A549 (cell line): Measurements from ENCODE around the gene NTF3. TPM values are rescaled to one million over a fixed set of nuclear protein-coding genes. Genes with fewer than 3 reads are reported as not detected.

ENCODE experiments used
- ATAC-seq, 2 experiments: fragments of 200-7000 bp in 1 of 2; fragments of >200 bp in 1 of 2; cut with Nextera tagmentation in 1 of 2; cut with Tn5 transposase in 1 of 2; 3 replicates each; pipeline versions ENCODE4 v1.8.0 to v1.9.1; 2018 to 2020; ENCODE audit warnings: mild to moderate bottlenecking in 1 of 2, moderate library complexity in 1 of 2
- CTCF ChIA-PET: fragments of 300-600 bp; sonication (Branson Sonifier 250); formaldehyde crosslinking; extraction: SDS; loops from one replicate; lab custom pipeline; 2021; ENCODE audit warnings: antibody characterized with exemption, inconsistent platforms; lab: Yijun Ruan, JAX
- POLR2A ChIA-PET: fragments of 350-600 bp; formaldehyde crosslinking; extraction: SDS; loops from one replicate; lab custom pipeline; 2021; ENCODE audit warnings: antibody characterized with exemption, inconsistent platforms; lab: Yijun Ruan, JAX
- DNase-seq, 2 experiments: peaks; one replicate each; pipeline versions ENCODE4 v3.0.0 to v3.0.0-alpha.2; 2011 to 2016; ENCODE audit warnings: low read depth in 1 of 2, low spot score in 1 of 2
- FAIRE-seq: peaks from 2 replicates; lab custom pipeline; 2011; peaks lifted over from hg19 to GRCh38; lab: Jason Lieb, UNC
- H3K27ac ChIP-seq, 2 experiments: fragments of >200 bp; sonication (Bioruptor Twin); formaldehyde crosslinking; 3 replicates each; pipeline ENCODE4 v1.5.1; 2016 to 2017
- H3K4me1 ChIP-seq: fragments of >200 bp; sonication (Bioruptor Twin); formaldehyde crosslinking; 3 replicates; pipeline ENCODE4 v1.6.1; 2016
- H3K4me2 ChIP-seq: fragments of >200 bp; sonication (Bioruptor Twin); formaldehyde crosslinking; 3 replicates; pipeline ENCODE4 v1.6.1; 2016
- H3K4me3 ChIP-seq: fragments of >200 bp; sonication (Bioruptor Twin); formaldehyde crosslinking; 3 replicates; pipeline ENCODE4 v1.5.1; 2016
- H3K9me3 ChIP-seq: fragments of >200 bp; sonication (Bioruptor Twin); formaldehyde crosslinking; 3 replicates; pipeline ENCODE4 v1.6.1; 2016
- CBX8 ChIP-seq: fragments of 200-600 bp; sonication (generic); IDR thresholded peaks from 2 replicates; pipeline ENCODE4 v1.6.1; 2016
- FOSL2 ChIP-seq, 2 experiments: fragments of 450-650 bp in 1 of 2; fragments of >200 bp in 1 of 2; sonication (Bioruptor Twin) in 1 of 2; formaldehyde crosslinking; IDR thresholded peaks; 2 replicates each; pipeline versions ENCODE4 v1.5.0 to v1.6.1; 2016 to 2020; ENCODE audit warnings: mild to moderate bottlenecking in 1 of 2, moderate library complexity in 1 of 2
- GATA3 ChIP-seq: IDR thresholded peaks from 2 replicates; pipeline ENCODE4 v1.6.1; 2012; ENCODE audit warnings: borderline replicate concordance
- HDAC2 ChIP-seq: fragments of 200-600 bp; sonication (generic); IDR thresholded peaks from 2 replicates; pipeline ENCODE4 v1.6.1; 2016
- MAFK ChIP-seq: fragments of 450-650 bp; IDR thresholded peaks from 2 replicates; pipeline ENCODE4 v1.6.1; 2014; ENCODE audit not compliant: partially characterized antibody
- MAX ChIP-seq: IDR thresholded peaks from 2 replicates; pipeline ENCODE4 v1.6.1; 2012
- NPAS2 ChIP-seq: fragments of 250-450 bp; sonication (Bioruptor Pico); IDR thresholded peaks from 2 replicates; pipeline ENCODE4 v1.8.0; 2022; ENCODE audit warnings: mild to moderate bottlenecking, moderate library complexity, borderline replicate concordance
- POLR2AphosphoS2 ChIP-seq: conservative IDR thresholded peaks from 2 replicates; pipeline ENCODE4 v1.6.1; 2012; ENCODE audit warnings: low read length, improper control_type of control experiment, inconsistent platforms
- RAD21 ChIP-seq, 2 experiments: fragments of >200 bp in 1 of 2; sonication (Bioruptor Twin) in 1 of 2; formaldehyde crosslinking in 1 of 2; IDR thresholded peaks in 1 of 2; conservative IDR thresholded peaks in 1 of 2; 2 replicates in 1 of 2; 3 replicates in 1 of 2; pipeline ENCODE4 v1.6.1; 2012 to 2018; ENCODE audit warnings: inconsistent platforms in 1 of 2
- SMC3 ChIP-seq: fragments of >200 bp; sonication (Bioruptor Twin); formaldehyde crosslinking; IDR thresholded peaks from 3 replicates; pipeline ENCODE4 v1.6.1; 2018; ENCODE audit warnings: inconsistent platforms
- SREBF2 ChIP-seq: fragments of 450-650 bp; IDR thresholded peaks from 2 replicates; pipeline ENCODE4 v1.6.1; 2014; ENCODE audit warnings: mild to moderate bottlenecking, moderate library complexity
- TFCP2L1 ChIP-seq: fragments of 250-450 bp; sonication (Bioruptor Pico); IDR thresholded peaks from 2 replicates; pipeline ENCODE4 v1.5.0; 2021; ENCODE audit warnings: mild to moderate bottlenecking
- USF2 ChIP-seq: fragments of 450-650 bp; IDR thresholded peaks from 2 replicates; pipeline ENCODE4 v1.6.1; 2014; ENCODE audit warnings: antibody characterized with exemption
- WGBS: methylation state at CpG from one replicate; pipeline ENCODE4 v1.1.6; 2017; ENCODE audit errors: missing lambda C conversion rate; 5-methylcytosine and 5-hydroxymethylcytosine counted together
- polyA plus RNA-seq, 4 experiments: library from polyadenylated mRNA; depleted of rRNA in 3 of 4; stranded (reverse); fragments of >200 nt; fragmentation: RNase III in 1 of 4; extraction: RNeasy Plus Mini Kit Qiagen cat#74134 plus additional on column Dnase treatment in 1 of 4; gene quantifications; 2 replicates in 3 of 4; 3 replicates in 1 of 4; pipeline ENCODE4 v1.2.3, GENCODE V29; 2011 to 2017
- TF ChIP-seq, protein P1 (sequence below): IDR thresholded peaks from 2 replicates; pipeline ENCODE4 v1.6.1; 2012; ENCODE audit warnings: low read depth, borderline replicate concordance
- TF ChIP-seq, protein P2 (sequence below): fragments of >200 bp; sonication (Bioruptor Twin); formaldehyde crosslinking; IDR thresholded peaks from 3 replicates; pipeline ENCODE4 v1.5.1; 2016
- TF ChIP-seq, protein P3 (sequence below): fragments of >200 bp; sonication (Bioruptor Twin); formaldehyde crosslinking; IDR thresholded peaks from 3 replicates; pipeline ENCODE4 v1.6.1; 2016

NTF3 gene
- polyA plus RNA-seq, 2 of the 4 experiments (the other 2 are of a cell fraction): not detected

DNA sequence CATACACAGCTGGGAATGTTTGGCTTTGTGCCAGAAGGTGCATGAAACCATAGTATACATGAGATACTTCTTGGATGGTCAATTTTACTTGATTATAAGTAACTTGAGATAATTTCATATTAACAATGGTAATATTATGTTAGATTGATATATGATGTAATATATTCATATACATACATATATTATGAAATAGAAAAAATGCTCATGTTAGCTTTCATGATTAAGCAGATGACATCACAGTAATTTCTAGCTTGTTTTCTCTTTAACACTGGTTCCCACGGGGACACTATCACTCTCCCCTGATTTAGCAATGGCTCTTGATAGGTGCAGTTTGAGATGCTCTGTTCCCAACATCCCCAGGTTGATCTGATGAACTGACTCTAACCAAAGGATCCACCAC, 35.4 kb upstream of the NTF3 start:
- H3K4me2 ChIP-seq: no peak overlapping the region
- FAIRE-seq (no peak), ATAC-seq (no peak), DNase-seq (no peak)
- ChIA-PET POLR2A (no interaction called here), CTCF (no interaction called here)
- H3K9me3 ChIP-seq: no peaks in the 10 kb centered on the region
- no peaks in the 10 kb centered on the region for H3K4me1 ChIP-seq
- no peak overlapping the region for H3K4me3 ChIP-seq
- no peak overlapping the region for H3K27ac ChIP-seq
- WGBS: 0% methylated on average over 1 of the region's 1 CpG
- TF ChIP-seq HDAC2 (no peak), CBX8 (no peak), SMC3 (no peak), RAD21 (conservative IDR thresholded peaks at IDR 0.05 in 1 of 2, IDR thresholded peaks at IDR 0.05 in 1 of 2) (no peak), MAFK (no peak), SREBF2 (no peak)

DNA sequence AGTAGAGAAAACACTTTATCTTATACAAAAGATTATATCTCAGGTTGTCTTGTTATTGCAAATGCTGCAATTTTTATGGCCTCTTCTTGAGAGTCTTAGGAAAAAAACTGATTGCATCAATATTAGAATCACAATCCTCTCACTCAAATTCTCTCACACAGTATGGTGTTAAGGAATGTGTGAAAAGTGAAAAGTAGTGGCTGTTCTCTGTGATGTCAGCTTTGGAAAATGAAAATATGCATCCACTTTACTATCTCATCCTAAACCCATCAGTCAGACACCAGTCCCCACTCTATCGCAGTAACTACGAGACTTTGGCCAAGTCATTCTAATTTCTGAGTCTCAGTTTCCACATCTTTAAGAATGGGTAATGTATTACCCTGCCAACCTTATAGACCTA, 32.6 kb upstream of the NTF3 start:
- FAIRE-seq (no peak), ATAC-seq (no peak), DNase-seq (no peak)
- H3K9me3 ChIP-seq: no peaks in the 10 kb centered on the region
- no peak overlapping the region for H3K4me3 ChIP-seq
- H3K4me2 ChIP-seq: no peak overlapping the region
- H3K4me1 ChIP-seq: no peaks in the 10 kb centered on the region
- no peak overlapping the region for H3K27ac ChIP-seq
- ChIA-PET CTCF (no interaction called here), POLR2A (no interaction called here)
- no peak for TF ChIP-seq MAFK
- no peak for TF ChIP-seq NPAS2
- no peak for TF ChIP-seq USF2
- TF ChIP-seq, protein P1, sequence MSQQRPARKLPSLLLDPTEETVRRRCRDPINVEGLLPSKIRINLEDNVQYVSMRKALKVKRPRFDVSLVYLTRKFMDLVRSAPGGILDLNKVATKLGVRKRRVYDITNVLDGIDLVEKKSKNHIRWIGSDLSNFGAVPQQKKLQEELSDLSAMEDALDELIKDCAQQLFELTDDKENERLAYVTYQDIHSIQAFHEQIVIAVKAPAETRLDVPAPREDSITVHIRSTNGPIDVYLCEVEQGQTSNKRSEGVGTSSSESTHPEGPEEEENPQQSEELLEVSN: no peak
- no peak for TF ChIP-seq FOSL2 (IDR thresholded peaks at IDR 0.05)
- no peak for TF ChIP-seq FOSL2 (CRISPR knock-in tag; IDR thresholded peaks at IDR 0.05)
- TF ChIP-seq TFCP2L1 (CRISPR knock-in tag): no peak
- TF ChIP-seq, protein P2, sequence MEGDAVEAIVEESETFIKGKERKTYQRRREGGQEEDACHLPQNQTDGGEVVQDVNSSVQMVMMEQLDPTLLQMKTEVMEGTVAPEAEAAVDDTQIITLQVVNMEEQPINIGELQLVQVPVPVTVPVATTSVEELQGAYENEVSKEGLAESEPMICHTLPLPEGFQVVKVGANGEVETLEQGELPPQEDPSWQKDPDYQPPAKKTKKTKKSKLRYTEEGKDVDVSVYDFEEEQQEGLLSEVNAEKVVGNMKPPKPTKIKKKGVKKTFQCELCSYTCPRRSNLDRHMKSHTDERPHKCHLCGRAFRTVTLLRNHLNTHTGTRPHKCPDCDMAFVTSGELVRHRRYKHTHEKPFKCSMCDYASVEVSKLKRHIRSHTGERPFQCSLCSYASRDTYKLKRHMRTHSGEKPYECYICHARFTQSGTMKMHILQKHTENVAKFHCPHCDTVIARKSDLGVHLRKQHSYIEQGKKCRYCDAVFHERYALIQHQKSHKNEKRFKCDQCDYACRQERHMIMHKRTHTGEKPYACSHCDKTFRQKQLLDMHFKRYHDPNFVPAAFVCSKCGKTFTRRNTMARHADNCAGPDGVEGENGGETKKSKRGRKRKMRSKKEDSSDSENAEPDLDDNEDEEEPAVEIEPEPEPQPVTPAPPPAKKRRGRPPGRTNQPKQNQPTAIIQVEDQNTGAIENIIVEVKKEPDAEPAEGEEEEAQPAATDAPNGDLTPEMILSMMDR: no peak
- 10% methylated on average over 2 of the region's 2 CpGs for WGBS

DNA sequence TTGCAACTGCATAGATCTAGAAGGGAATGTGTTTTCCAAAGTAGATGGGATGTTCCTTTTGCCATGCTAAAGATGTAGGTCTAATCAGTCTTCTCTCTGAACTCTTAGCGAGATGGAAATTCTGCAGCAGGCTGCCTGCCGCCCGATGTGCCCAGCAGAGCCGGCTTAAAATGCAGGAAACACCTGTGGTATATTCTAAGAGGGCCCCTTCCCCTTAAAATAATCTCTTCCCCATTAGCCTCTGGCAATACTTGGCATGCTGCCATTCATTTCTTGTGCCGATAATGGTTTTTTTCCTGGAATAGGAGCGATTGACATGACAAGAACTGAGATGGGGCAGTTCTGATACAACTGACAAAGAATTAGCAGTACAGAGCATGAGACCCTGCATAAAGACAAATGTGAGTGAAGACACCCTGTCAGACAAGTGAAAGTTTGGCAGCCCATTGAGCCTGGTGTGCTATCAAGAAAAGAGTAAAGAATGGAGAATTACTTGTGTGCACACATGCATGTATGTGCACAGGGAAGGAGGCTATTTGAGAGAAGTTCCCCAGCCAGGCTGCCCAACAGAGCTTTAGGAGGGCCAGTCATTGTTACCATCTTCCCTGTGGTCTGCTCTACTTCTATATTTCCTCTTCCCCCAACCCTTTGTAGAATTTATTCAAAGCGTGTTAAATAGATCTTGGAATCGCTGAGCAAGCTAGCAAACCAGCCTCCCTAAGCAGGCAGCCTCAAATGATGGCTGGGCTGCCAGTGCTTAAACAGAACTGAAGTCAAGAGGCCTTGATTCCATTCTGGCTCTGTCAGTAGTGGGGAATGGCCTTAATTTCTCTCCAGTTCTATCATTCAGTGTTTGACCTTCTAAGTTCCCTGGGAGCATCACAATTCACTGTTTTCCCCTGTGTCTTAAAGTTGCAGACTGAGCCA, 29.6 kb upstream of the NTF3 start:
- WGBS: 17% methylated on average over 8 of the region's 8 CpGs
- no peak overlapping the region for H3K27ac ChIP-seq
- H3K4me1 ChIP-seq: no peaks in the 10 kb centered on the region
- TF ChIP-seq POLR2AphosphoS2 (no peak), RAD21 (conservative IDR thresholded peaks at IDR 0.05 in 1 of 2, IDR thresholded peaks at IDR 0.05 in 1 of 2) (no peak), MAX (no peak), GATA3 (no peak)
- TF ChIP-seq, protein P3, sequence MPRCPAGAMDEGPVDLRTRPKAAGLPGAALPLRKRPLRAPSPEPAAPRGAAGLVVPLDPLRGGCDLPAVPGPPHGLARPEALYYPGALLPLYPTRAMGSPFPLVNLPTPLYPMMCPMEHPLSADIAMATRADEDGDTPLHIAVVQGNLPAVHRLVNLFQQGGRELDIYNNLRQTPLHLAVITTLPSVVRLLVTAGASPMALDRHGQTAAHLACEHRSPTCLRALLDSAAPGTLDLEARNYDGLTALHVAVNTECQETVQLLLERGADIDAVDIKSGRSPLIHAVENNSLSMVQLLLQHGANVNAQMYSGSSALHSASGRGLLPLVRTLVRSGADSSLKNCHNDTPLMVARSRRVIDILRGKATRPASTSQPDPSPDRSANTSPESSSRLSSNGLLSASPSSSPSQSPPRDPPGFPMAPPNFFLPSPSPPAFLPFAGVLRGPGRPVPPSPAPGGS: no peak
- H3K4me3 ChIP-seq: no peak overlapping the region
- ChIA-PET POLR2A (no interaction called here), CTCF (interaction anchor here (1.0 kb wide), 1 partner anchor 26 kb away, joined by 3 read pairs; no protein-coding TSS in a partner anchor)
- H3K9me3 ChIP-seq: no peaks in the 10 kb centered on the region
- ATAC-seq (no peak), DNase-seq (no peak), FAIRE-seq (no peak)
- no peak overlapping the region for H3K4me2 ChIP-seq
